Erythroblast (primary cell): ENCODE measurements around the gene AHCYL2.

ENCODE experiments used
- GATA1 ChIP-seq: IDR thresholded peaks from 2 replicates; pipeline ENCODE4 v1.6.1; 2011; ENCODE audit warnings: low read depth, mild to moderate bottlenecking, control low read depth, low read length, moderate library complexity
- POLR2A ChIP-seq: IDR thresholded peaks from 2 replicates; pipeline ENCODE4 v1.6.1; 2011; ENCODE audit warnings: mild to moderate bottlenecking, low read length

DNA sequence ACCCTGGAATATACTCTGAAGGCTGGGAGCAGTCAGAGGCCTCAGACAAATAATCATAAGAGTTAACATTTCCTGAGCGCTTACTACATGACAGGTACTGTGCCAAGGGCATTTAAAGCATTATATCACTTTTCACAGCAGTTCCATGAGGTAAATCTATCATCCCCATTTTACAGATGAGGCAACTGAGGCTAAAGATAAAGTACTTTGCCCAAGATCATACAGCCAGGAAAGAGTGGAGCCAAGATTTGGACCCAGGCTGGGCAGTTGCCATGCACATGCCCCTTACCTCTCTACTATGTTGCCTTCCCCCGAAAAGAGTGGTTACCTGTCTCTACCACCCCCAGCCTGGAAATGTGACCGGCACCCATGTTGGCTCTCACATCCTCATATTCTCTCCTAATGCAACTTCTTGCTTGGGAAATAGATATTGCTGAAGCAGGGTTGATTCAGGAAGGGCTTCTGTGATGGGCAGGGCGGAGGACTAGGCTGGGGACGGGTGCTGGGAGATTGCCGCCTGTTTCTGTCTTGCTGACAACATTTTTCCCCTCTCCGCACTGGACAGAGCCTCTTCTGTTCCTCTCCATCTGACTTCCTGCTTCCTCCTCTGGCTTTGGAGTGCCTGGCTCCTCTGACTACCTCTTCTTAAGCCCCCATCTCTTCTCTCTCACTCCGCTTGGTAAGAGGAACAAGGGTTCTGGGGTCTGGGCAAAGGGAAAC is 22.6 kb upstream of the AHCYL2 start:
- TF ChIP-seq POLR2A: no peak
- no peak for TF ChIP-seq GATA1
